ENCODE results near the gene CACNB4. TPM values are rescaled to one million over a fixed set of nuclear protein-coding genes. Genes with fewer than 3 reads are reported as not detected.
A peak's percentile ranks its signal among the peaks of the same experiment; 100 is the strongest.

Gene CACNB4
- total and polyA plus RNA-seq, 9 of the 15 experiments (the other 6 are each of a cell fraction or from before 2014, with no cell fraction given): 0.01 to 0.20 (median 0.04) TPM; not detected in 1

- no peak for TF ChIP-seq SETDB1 (IDR thresholded peaks at IDR 0.05; ENCODE audit: low read length)
- TF ChIP-seq PKNOX1 (IDR thresholded peaks at IDR 0.05): no peak
- TF ChIP-seq BACH1 (tag; IDR thresholded peaks at IDR 0.05): no peak
- no peak for TF ChIP-seq RNF219 (CRISPR knock-in tag; IDR thresholded peaks at IDR 0.05)
- TF ChIP-seq ZSCAN29 (IDR thresholded peaks at IDR 0.05): no peak
- peak; percentile 94 to 99 for TF ChIP-seq RAD21 (CRISPR knock-in tag; conservative IDR thresholded peaks at IDR 0.05 in 1 of 2, IDR thresholded peaks at IDR 0.05 in 1 of 2)
- TF ChIP-seq ZNF407 (IDR thresholded peaks at IDR 0.05; ENCODE audit: low read depth): no peak
- TF ChIP-seq POLR2B (IDR thresholded peaks at IDR 0.05; ENCODE audit: low read depth, partially characterized antibody): no peak
- peak in 1 of 2 experiments; percentile 44; a peak in 1 of 4 replicates for TF ChIP-seq MAZ (CRISPR knock-in tag; conservative IDR thresholded peaks at IDR 0.05 in 1 of 2, IDR thresholded peaks at IDR 0.05 in 1 of 2)
- TF ChIP-seq ZBTB8A (IDR thresholded peaks at IDR 0.05; ENCODE audit: partially characterized antibody): no peak
- no peak for TF ChIP-seq ZNF133 (CRISPR knock-in tag; IDR thresholded peaks at IDR 0.05)
These were observed 73.1 kb downstream of the CACNB4 start (continued) for GRCh38 chr2:152025678-152026287.

All from K562 (cell line).